Right lobe of liver (tissue), 6 donors: Measurements from ENCODE around the gene TMC5. TPM values are rescaled to one million over a fixed set of nuclear protein-coding genes. Genes with fewer than 3 reads are reported as not detected.

Experiments used
- ATAC-seq, 4 donors: fragments of 200-7000 bp; cut with Tn5 transposase; one replicate each; pipeline ENCODE4 v1.9.1; 2020; ENCODE audit warnings: mild to moderate bottlenecking in 4 of 4, moderate library complexity in 4 of 4
- DNase-seq, 3 donors: peaks; one replicate each; pipeline ENCODE4 v3.0.0-alpha.2; 2020
- H3K27ac ChIP-seq, 3 donors: fragments of 200-600 bp; one replicate each; pipeline ENCODE4 v1.8.0; 2022
- H3K27me3 ChIP-seq, 2 donors: fragments of 200-600 bp; one replicate each; pipeline ENCODE4 v1.8.0; 2022
- H3K36me3 ChIP-seq, 4 donors: fragments of 200-600 bp; sonication (generic) in 1 of 4; one replicate each; pipeline versions ENCODE4 v1.5.1 to v1.8.0; 2017 to 2022; ENCODE audit warnings: control low read depth in 1 of 4
- H3K4me1 ChIP-seq, 4 donors: fragments of 200-600 bp; sonication (generic) in 1 of 4; one replicate each; pipeline versions ENCODE4 v1.5.1 to v1.8.0; 2017 to 2022; ENCODE audit warnings: control low read depth in 1 of 4
- H3K4me3 ChIP-seq, 3 donors: fragments of 200-600 bp; one replicate each; pipeline ENCODE4 v1.8.0; 2022
- H3K9me3 ChIP-seq, 4 donors: fragments of 200-600 bp; sonication (generic) in 1 of 4; one replicate each; pipeline versions ENCODE4 v1.5.1 to v1.8.0; 2017 to 2022; ENCODE audit warnings: control low read depth in 1 of 4
- CTCF ChIP-seq, 4 donors: fragments of 200-600 bp in 3 of 4; fragments of 450-650 bp in 1 of 4; IDR thresholded peaks; one replicate each; pipeline versions ENCODE4 v1.5.1 to v1.8.0; 2016 to 2022; ENCODE audit warnings: antibody characterized with exemption in 4 of 4, mild to moderate bottlenecking in 2 of 4
- POLR2A ChIP-seq: fragments of 450-650 bp; IDR thresholded peaks from one replicate; pipeline ENCODE4 v1.6.1; 2017; ENCODE audit warnings: antibody characterized with exemption, mild to moderate bottlenecking
- WGBS: methylation state at CpG from one replicate; pipeline ENCODE4 v1.1.6; 2018; ENCODE audit warnings: low coverage, low lambda C conversion rate; ENCODE audit not compliant: insufficient coverage; ENCODE audit errors: missing lambda C conversion rate; 5-methylcytosine and 5-hydroxymethylcytosine counted together
- intact Hi-C, 2 donors: fragments of 100-400 bp; cut with DNase I; formaldehyde crosslinking; loops; one replicate each; pipeline versions ENCODE4 v1.11.2 to v1.14.1; 2022
- total RNA-seq, 6 experiments: library from RNA; depleted of rRNA in 2 of 6; stranded (reverse); fragments of >200 nt in 2 of 6; fragmentation: NEBNext Ultra II Directional in 3 of 6; extraction: Animal tissue kit (Norgen Biotek cat#: 25700) in 3 of 6; gene quantifications; one replicate each; pipeline versions ENCODE4 v1.1.0 to v1.2.4, GENCODE V29; 2016 to 2023
- donor health status: DM: no; HTN: yes; CAD: no.
- donor health status: DM: no; HTN: no; CAD: no.
- donor health status: DM: no; HTN: no; CAD: no.
- donor health status: DM: no; HTN: yes; CAD: no.
- donor health status: DM: no; HTN: yes; CAD: no.

TMC5 gene
- total RNA-seq, 6 experiments from 2014 or later, result 0.43 to 3.4 (median 0.93) TPM; not detected in 1

GRCh38 chr16:19506965-19507364 is 89.3 kb downstream of the TMC5 start:
- intact Hi-C loops, result no loop called here
- no peak for DNase-seq
- no peak for TF ChIP-seq CTCF (IDR thresholded peaks at IDR 0.05)
- no peak for TF ChIP-seq POLR2A
- Histone ChIP-seq H3K36me3 (peaks cover 0 to 41% (median 5%) of the 10 kb centered on the region in 4 donors), H3K27me3 (no peaks in the 10 kb centered on the region), H3K4me3 (no peak overlapping the region), H3K27ac (no peak overlapping the region), H3K4me1 (no peaks in the 10 kb centered on the region), H3K9me3 (no peaks in the 10 kb centered on the region)
- ATAC-seq, result no peak
- 93% methylated on average over 4 of the region's 4 CpGs for WGBS

GRCh38 chr16:19507867-19508266 is 90.2 kb downstream of the TMC5 start:
- intact Hi-C loops, result no loop called here
- H3K36me3 ChIP-seq, result peaks cover 0 to 36% (median 5%) of the 10 kb centered on the region in 4 donors
- no peaks in the 10 kb centered on the region for H3K9me3 ChIP-seq
- DNase-seq, result no peak
- no peak for ATAC-seq
- 100% methylated on average over 1 of the region's 2 CpGs for WGBS
- H3K4me1 ChIP-seq, result no peaks in the 10 kb centered on the region
- TF ChIP-seq POLR2A (no peak), CTCF (IDR thresholded peaks at IDR 0.05) (no peak)
- no peak overlapping the region for H3K4me3 ChIP-seq
- no peaks in the 10 kb centered on the region for H3K27me3 ChIP-seq
- no peak overlapping the region for H3K27ac ChIP-seq

GRCh38 chr16:19512297-19512696 is 94.6 kb downstream of the TMC5 start:
- no peak overlapping the region for H3K27ac ChIP-seq
- DNase-seq, result no peak
- no peak for ATAC-seq

GRCh38 chr16:19513377-19514053 is 95.8 kb downstream of the TMC5 start:
- no peak for DNase-seq

More at GRCh38 chr16:19512297-19512696, 94.6 kb downstream of the TMC5 start:
- TF ChIP-seq CTCF (IDR thresholded peaks at IDR 0.05) (no peak), POLR2A (no peak)
- no peaks in the 10 kb centered on the region for H3K9me3 ChIP-seq
- intact Hi-C loops, result no loop called here
- no peak overlapping the region for H3K4me3 ChIP-seq
- peaks cover 0 to 11% (median 8%) of the 10 kb centered on the region in 4 donors for H3K36me3 ChIP-seq
- no peaks in the 10 kb centered on the region for H3K27me3 ChIP-seq
- peaks cover 0 to 11% (median 4%) of the 10 kb centered on the region in 4 donors for H3K4me1 ChIP-seq

More at GRCh38 chr16:19513377-19514053, 95.8 kb downstream of the TMC5 start:
- Histone ChIP-seq H3K27ac (peak overlapping the region in 1 of 3 donors; percentile 3), H3K4me3 (no peak overlapping the region), H3K9me3 (no peaks in the 10 kb centered on the region), H3K36me3 (peaks cover 0 to 8% (median 7%) of the 10 kb centered on the region in 4 donors), H3K27me3 (no peaks in the 10 kb centered on the region), H3K4me1 (peaks cover 0 to 11% (median 4%) of the 10 kb centered on the region in 4 donors)
- intact Hi-C loops, result no loop called here
- peak; percentile 74 to 93 (median 79) for ATAC-seq
- WGBS, result 30% methylated on average over 4 of the region's 4 CpGs
- TF ChIP-seq CTCF (IDR thresholded peaks at IDR 0.05) (peak in 1 of 4 donors; percentile 16), POLR2A (no peak)
